Caki2 (cell line): ENCODE results near the gene TBC1D13. TPM values are rescaled to one million over a fixed set of nuclear protein-coding genes. Genes with fewer than 3 reads are reported as not detected.
"Not testable (repeated sequence)": the region's sequence is repeated elsewhere in the genome, so short reads cannot be mapped to it uniquely, and the experiment has no call there.

Experiments
- DNase-seq: peaks from one replicate; pipeline ENCODE4 v3.0.0-alpha.2; 2015; ENCODE audit warnings: low read depth
- in situ Hi-C: cut with HindIII; loops from 2 replicates; pipeline ENCODE4 v1.10.0; 2016; ENCODE audit warnings: low sequenced_read_pairs, low pct_unique_long_range_greater_than_20kb, mixed read lengths
- total RNA-seq: library from RNA; depleted of rRNA; stranded (reverse); fragments of >200 nt; shearing (Covaris generic); gene quantifications from 2 replicates; pipeline ENCODE4 v1.2.3, GENCODE V29; 2014; ENCODE audit warnings: low replicate concordance; rRNA removed

Gene TBC1D13
- 2.4 and 3.9 TPM in 2 replicates for total RNA-seq

- in situ Hi-C loops, result no loop called here
- DNase-seq, result peak; percentile 70
Observed at GRCh38 chr9:128786681-128787601, at the start of gene TBC1D13. Gene TBC1D13, plus strand, starts transcription at chr9:128787253. Its CDS starts 101 bp downstream, at chr9:128787354.

DNA sequence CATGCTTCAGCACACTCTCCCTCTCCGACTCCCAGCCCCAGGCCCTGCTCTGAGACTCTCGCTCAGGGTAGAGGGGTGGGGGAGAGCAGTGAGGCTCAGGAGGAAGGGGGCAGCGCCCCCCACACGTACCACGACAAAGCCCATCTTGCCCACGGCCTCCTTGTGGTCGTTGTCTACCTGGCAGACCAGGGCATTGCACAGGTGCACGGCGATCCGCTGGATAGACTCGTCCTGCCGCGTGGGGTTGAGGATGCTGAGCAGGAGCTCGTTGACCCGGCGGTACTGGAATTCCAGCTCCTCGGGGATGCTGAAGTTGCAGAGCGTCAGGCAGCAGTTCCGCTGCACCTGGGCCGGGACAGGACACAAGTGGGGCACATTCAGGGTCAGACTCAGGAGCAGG lies 44.7 kb upstream of the TBC1D13 start:
- in situ Hi-C loops, result no loop called here
- no peak for DNase-seq

DNA sequence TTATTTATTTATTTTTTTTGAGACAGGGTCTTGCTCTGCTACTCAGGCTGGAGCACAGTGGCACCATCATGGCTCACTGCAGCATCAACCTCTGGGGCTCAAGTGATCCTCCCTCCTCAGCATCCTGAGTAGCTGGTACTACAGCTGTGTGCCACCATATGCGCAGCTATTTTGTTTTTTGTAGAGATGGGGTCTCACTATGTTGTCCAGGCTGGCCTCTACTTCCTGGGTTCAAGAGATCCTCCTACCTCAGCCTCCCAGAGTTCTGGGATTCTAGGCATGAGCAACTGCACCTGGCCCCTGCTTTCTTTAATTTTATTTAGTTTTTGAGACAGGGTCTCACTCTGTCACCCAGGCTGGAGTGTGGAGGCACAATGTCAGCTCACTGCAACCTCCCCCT lies 43.6 kb upstream of the TBC1D13 start:
- in situ Hi-C loops, result no loop called here
- DNase-seq, result no peak

GRCh38 chr9:128747241-128747640 lies 39.8 kb upstream of the TBC1D13 start:
- in situ Hi-C loops, result no loop called here

DNA sequence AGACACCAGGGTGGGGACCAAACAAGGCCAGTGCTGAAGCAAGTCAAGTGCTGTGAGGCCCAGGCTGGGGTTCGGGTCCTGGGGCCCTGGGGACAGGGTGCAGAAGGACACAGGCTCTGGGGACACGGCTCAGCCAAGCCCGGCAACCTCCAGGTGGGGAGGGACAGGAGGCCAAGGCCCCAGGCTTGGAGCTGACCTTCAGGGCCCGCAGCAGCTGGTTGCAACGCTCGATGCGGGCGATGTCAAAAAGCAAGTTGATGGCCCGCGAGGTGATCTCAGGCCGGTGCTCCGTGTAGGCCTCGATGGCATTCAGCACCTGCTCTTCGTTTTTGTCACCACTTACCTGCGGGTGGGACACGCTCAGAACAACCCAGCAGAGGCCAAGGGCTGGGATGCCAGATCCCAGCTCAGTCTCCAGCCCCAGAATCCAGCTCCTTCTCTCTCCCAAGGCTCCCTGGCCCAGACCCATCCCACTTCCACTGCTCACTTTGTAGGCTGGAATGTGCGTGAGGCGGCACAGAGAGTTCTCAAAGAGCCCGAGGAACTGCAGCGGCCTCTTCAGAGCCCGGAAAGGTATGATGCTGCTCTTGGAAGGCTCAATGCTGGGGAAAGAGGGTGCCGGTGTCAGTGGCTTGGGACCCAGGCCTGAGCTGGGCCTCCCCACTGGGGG lies 36.0 kb upstream of the TBC1D13 start:
- in situ Hi-C loops, result no loop called here
- no peak for DNase-seq

More at GRCh38 chr9:128747241-128747640, 39.8 kb upstream of the TBC1D13 start:
- DNase-seq, result no peak

DNA sequence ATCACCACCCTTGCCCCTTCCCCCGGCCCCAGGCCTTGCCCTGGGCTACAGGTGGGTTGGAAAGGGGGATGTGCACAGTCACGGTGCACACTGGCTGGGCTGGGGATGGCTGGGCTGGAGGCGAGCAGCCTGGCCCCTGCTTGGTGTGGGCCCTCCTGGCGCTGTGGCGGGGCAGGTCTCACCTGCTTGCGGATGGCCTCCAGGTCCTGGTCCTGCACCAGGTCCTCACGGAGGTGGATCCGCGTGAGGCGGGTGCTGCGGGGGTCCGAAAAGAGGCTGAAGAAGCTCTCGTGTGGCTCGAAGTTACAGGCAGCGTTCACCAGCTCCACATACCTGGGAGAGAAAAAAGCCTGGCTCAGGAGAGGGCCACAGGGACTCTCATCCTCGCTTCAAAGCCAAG lies 33.4 kb upstream of the TBC1D13 start:
- DNase-seq, result no peak
- in situ Hi-C loops, result no loop called here

DNA sequence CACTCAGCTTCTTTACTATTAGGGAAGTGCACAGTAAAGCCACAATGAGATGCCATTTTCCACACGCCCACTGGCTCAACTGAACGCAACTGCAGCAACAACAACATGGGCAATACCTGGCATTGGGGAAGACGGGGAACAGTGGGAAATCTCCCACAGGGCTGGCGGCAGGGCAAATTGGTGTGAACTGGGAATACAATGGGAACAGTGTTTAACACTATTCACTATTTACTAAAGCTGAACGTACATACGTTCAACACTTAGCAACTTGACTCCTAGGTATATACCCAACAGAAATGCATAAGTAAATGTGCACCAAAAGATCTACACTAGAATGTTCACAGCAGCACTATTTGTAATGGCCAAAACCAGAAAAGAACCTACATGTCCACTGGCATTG lies 29.5 kb upstream of the TBC1D13 start:
- in situ Hi-C loops, result no loop called here
- DNase-seq, result no peak

DNA sequence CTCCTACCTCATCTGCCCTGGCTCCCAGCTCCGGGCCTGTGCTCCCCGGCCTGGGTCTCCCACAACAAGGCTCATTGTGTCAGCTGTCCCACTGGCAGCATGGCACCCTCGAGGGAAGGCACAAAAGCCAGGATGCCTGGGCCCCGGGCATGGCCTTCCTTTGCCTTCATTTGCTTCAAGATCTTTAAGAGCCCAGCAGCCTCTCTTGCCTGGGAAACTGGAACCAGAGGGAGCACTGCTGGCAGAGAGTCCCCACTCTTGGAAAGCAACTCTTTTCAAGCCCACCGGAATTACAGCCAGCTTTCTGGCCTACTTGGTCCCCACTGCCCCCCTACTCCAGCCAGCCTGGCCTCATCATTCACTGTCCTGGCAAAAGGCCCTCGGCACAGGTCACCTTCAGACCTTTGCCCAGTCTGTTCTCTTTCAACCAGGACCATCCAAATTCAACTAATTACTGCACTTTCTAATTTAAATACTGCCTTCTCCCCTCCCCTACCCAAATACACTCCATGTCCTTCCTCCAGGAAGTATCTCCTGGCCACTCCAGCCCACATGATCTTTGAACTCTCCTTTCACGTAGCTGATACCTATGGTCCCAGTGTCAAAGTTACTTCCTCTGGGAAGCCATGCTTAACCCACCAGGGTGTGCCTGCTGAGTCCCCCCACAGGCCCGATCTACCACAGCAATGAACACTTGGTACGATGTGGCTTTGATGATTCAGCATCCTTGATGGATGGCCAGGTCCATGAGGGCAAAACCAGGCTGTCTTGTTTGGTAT lies 24.2 kb upstream of the TBC1D13 start:
- no peak for DNase-seq
- in situ Hi-C loops, result no loop called here

DNA sequence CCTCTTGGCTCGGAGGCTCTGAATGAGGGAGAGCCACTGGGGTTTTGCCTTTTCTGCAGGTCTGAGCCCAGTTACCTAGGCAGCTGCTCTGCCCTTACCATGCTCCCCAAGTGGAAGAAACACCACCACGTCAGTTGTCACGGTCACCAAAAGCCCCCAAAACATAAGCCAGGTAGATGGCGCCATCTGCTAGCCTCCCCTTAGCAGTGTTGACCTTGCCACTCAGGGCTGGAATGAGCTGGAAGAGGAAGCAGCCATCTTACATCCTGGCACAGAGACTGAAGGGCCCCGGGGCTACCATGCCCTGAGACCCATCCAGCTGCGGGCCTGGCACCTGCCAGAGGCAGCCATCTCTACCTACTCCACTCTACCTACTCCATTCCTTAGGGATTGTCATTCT lies 22.7 kb upstream of the TBC1D13 start:
- in situ Hi-C loops, result no loop called here
- DNase-seq, result no peak

- in situ Hi-C loops, result no loop called here
- no peak for DNase-seq
Observed at GRCh38 chr9:128765499-128765898, 21.6 kb upstream of the TBC1D13 start.

DNA sequence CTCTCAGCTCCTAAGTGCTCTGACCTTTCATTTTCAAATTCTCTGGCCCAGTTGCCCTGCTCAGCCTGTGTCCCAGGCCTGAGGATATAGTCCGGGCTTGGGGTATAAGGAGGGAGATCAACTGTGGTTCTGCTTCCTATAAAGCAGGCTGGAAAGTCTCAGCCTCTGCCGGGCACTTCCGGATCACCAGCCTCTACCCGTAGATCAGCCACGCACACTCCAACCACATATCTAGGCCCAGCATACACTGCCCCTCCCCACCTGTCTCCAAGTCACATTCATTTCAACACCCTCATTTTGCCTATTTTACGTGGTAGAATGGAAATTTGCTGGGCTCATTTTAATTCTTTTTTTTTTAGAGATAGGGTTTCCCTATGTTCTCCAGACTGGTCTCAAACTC lies 18.4 kb upstream of the TBC1D13 start:
- in situ Hi-C loops, result no loop called here
- DNase-seq, result no peak

- in situ Hi-C loops, result no loop called here
Observed at GRCh38 chr9:128770286-128771030, 16.6 kb upstream of the TBC1D13 start.

DNA sequence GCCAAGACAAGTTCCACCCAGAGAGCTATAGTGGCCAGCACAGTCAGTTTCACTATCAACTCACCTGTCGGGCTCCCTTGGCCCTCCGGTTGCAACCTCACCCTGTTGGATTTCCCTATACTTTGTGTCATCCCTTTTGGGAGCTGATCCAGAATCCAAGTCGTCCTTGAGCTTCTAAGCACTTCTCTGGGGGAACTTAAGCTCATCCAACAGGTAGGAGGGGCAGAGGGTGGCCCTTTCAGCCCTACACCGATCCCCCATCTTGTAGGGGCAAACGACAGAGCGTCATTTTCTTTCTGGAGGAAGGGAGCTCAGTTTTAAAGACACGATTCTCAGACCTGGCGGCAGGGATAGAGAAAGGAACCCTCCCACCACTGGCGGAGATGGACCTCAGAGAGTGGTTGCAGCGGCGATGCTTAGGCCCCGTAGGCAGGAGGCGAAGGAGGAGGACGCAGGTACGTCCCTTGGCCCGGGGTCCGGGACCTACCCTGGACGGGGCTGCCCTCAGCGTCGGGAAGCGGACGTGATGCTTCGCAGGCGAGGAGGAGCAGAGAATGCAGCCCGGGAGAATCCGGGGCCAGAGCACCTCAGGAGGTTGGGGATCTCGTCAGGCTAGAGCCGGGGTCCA lies 15.8 kb upstream of the TBC1D13 start:
- DNase-seq, result peak; percentile 14
- in situ Hi-C loops, result no loop called here

More at GRCh38 chr9:128770286-128771030, 16.6 kb upstream of the TBC1D13 start:
- no peak for DNase-seq

DNA sequence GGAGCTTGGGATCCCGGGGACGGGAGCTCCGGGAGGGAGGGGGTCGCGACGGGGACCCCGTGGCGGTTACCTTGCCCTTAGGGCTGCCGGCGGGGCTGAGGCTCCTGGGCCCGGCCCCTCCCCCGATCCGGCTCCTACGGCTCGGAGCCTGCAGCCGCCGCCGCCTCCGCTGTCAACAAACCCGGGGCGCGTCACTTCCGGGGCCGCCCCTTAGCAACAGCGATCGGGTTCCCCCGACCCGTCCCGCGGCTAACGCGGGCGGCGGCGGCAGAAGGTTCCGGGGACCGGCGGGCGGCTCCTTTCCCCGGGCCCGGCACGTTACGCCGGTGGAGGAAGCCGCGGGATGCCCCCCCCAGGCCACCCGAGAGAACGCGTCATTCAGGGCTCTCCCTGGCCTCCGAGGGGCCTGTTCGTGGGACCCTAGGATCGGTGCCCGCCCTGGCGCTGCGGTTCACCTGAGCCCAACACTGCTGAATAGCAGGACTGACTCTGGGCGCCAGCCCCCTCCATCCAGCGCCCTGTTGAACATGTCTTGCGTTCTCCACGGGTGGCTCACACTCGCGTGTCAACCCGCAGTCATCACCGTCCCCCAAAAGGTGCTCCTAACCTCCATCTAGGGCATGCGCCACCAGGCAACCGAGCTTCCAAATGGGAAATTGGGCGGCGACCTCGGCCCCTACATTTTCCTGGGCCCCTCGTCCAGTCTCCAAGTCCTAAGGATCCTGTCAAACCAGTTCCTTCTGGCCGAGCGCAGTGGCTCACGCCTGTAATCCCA lies 15.1 kb upstream of the TBC1D13 start, which contains the start of gene ZER1:
TSS of gene ZER1 (minus strand) at position 183 of the 775 bp plus-strand sequence. CDS start 16,362 bp downstream, outside the sequence.
- in situ Hi-C loops, result no loop called here
- DNase-seq, result peak; percentile 81

DNA sequence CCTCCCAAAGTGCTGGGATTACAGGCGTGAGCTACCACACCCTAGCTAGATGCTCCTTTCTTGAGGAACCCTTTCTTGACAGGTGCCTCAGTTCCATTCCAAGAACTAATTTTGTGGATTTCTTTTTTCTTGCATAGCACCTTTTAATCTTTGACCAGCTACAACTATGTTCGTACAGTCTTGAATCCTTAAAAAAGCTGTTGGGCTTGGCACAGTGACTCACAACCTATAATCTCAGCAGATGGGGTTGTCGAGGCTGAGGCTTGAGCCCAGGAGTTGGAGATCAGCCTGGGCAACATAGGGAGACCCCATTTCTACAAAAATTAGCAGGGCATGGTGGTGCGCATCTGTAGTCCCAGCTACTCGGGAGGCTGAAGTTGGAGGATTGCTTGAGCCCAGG lies 14.0 kb upstream of the TBC1D13 start:
- in situ Hi-C loops, result no loop called here

GRCh38 chr9:128774804-128775203 lies 12.2 kb upstream of the TBC1D13 start:
- in situ Hi-C loops, result no loop called here
- no peak for DNase-seq

More for the DNA sequence above, 14.0 kb upstream of the TBC1D13 start:
- DNase-seq, result no peak

- DNase-seq, in situ Hi-C loops: not testable (repeated sequence)
Observed at GRCh38 chr9:128780093-128780492, 7.0 kb upstream of the TBC1D13 start.
